HFFc6 (cell line): ENCODE measurements around the gene TMUB1. TPM values are rescaled to one million over a fixed set of nuclear protein-coding genes. Genes with fewer than 3 reads are reported as not detected.
A peak's percentile ranks its signal among the peaks of the same experiment; 100 is the strongest.

Experiments
- DNase-seq: peaks from one replicate; pipeline ENCODE4 v3.0.0-alpha.2; 2018
- H3K27ac Mint-ChIP-seq: 2 replicates; pipeline ENCODE4 v1.8.0; 2020; ENCODE audit warnings: mild to moderate bottlenecking, mixed read lengths
- H3K27me3 Mint-ChIP-seq: 2 replicates; pipeline ENCODE4 v1.8.0; 2021; ENCODE audit warnings: mild to moderate bottlenecking, moderate library complexity, mixed read lengths; ENCODE audit not compliant: insufficient read depth
- H3K36me3 Mint-ChIP-seq: 2 replicates; pipeline ENCODE4 v1.8.0; 2021; ENCODE audit warnings: low read depth, mixed read lengths
- H3K4me1 Mint-ChIP-seq: 2 replicates; pipeline ENCODE4 v1.8.0; 2020; ENCODE audit warnings: low read depth, mixed read lengths
- H3K4me3 Mint-ChIP-seq: 2 replicates; pipeline ENCODE4 v1.8.0; 2020; ENCODE audit warnings: mild to moderate bottlenecking, moderate library complexity, mixed read lengths
- H3K9me3 Mint-ChIP-seq: 2 replicates; pipeline ENCODE4 v1.8.0; 2020; ENCODE audit warnings: mild to moderate bottlenecking, mixed read lengths
- total RNA-seq, 6 experiments: library from RNA; stranded (reverse); fragmentation: NEBNext Ultra II Directional; extraction: Animal tissue kit (Norgen Biotek cat#: 25700); gene quantifications; 2 replicates in 1 of 6; 3 replicates in 5 of 6; pipeline ENCODE4 v1.2.3, GENCODE V29; 2021
- TF ChIP-seq, protein P1 (sequence below): fragments of 200-600 bp; sonication (generic); IDR thresholded peaks from 2 replicates; pipeline ENCODE4 v1.5.0; 2021; ENCODE audit warnings: antibody characterized with exemption, mild to moderate bottlenecking

The TMUB1 gene
- total RNA-seq, 6 experiments from 2014 or later: 44.0 to 57.8 (median 51.9) TPM

DNA sequence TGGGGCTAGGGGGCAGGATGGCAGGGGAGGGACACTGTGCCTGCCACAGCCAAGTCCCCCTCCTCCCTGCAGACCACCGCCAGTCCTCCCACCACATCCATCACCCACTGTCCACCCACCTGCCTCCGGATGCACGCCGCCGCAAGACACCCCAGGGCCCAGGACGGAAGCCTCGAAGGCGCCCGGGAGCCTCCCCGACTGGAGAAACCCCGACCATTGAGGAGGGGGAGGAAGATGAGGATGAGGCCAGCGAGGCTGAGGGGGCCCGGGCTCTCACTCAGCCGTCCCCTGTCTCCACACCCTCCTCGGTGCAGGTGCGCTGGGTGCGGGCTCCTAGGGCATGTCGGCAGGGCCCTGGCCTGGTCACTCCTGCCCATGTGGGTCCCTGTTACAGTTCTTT lies 18.8 kb downstream of the TMUB1 start:
- Mint-ChIP-seq H3K9me3 (no peaks in the 10 kb centered on the region), H3K4me3 (no peak overlapping the region), H3K27me3 (peaks cover 1% of the 10 kb centered on the region), H3K27ac (no peak overlapping the region), H3K36me3 (peaks cover 16% of the 10 kb centered on the region), H3K4me1 (peaks cover 35% of the 10 kb centered on the region)
- no peak for DNase-seq
- TF ChIP-seq, protein P1, sequence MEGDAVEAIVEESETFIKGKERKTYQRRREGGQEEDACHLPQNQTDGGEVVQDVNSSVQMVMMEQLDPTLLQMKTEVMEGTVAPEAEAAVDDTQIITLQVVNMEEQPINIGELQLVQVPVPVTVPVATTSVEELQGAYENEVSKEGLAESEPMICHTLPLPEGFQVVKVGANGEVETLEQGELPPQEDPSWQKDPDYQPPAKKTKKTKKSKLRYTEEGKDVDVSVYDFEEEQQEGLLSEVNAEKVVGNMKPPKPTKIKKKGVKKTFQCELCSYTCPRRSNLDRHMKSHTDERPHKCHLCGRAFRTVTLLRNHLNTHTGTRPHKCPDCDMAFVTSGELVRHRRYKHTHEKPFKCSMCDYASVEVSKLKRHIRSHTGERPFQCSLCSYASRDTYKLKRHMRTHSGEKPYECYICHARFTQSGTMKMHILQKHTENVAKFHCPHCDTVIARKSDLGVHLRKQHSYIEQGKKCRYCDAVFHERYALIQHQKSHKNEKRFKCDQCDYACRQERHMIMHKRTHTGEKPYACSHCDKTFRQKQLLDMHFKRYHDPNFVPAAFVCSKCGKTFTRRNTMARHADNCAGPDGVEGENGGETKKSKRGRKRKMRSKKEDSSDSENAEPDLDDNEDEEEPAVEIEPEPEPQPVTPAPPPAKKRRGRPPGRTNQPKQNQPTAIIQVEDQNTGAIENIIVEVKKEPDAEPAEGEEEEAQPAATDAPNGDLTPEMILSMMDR: no peak

DNA sequence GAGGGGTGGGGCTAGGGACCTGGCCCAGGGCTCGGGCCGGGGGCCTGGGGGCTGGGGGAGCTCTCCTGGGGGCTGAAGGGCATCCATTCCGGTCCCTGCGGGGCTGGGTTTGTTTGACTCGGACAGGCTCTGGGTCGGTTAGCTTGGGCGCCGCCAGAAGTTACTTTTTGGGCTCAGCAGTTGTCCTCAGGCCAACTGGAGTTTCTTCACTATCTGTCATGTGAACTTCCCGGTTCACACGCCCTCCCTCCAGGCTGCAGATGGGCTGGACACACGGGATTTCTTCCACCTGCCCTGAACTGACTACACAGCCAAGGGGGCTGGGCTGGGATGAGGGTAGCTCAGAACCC lies 20.1 kb downstream of the TMUB1 start:
- H3K27me3 Mint-ChIP-seq: peaks cover 1% of the 10 kb centered on the region
- DNase-seq: peak; percentile 47
- H3K4me3 Mint-ChIP-seq: peak overlapping the region; percentile 53
- TF ChIP-seq, protein P1: no peak
- H3K27ac Mint-ChIP-seq: peak overlapping the region; percentile 78
- H3K36me3 Mint-ChIP-seq: peaks cover 13% of the 10 kb centered on the region
- peaks cover 45% of the 10 kb centered on the region for H3K4me1 Mint-ChIP-seq
- H3K9me3 Mint-ChIP-seq: no peaks in the 10 kb centered on the region

GRCh38 chr7:151062399-151063211 lies 20.7 kb downstream of the TMUB1 start:
- peaks cover 7% of the 10 kb centered on the region for H3K36me3 Mint-ChIP-seq
- H3K27me3 Mint-ChIP-seq: no peaks in the 10 kb centered on the region; the same call in 1 of the 2 replicates
- TF ChIP-seq, protein P1: no peak
- DNase-seq: peak; percentile 49
- H3K9me3 Mint-ChIP-seq: no peaks in the 10 kb centered on the region
- peak overlapping the region; percentile 78 for H3K27ac Mint-ChIP-seq
- H3K4me1 Mint-ChIP-seq: peaks cover 41% of the 10 kb centered on the region
- peak overlapping the region; percentile 97 for H3K4me3 Mint-ChIP-seq

DNA sequence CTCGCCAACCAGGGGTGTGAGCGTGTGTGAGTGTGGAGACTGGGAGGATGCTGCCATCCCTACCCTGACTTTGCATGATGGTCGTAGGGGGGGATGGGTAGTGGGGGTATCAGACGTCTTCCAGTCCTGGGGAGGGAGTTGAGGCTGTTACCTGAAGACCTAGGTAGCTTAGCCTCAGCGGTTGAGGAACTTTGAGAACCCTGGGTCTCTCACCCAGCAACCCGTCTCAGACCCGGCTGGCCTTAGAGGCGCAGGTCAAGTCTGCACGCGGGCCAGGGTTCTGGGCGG lies 21.2 kb downstream of the TMUB1 start:
- H3K27me3 Mint-ChIP-seq: no peaks in the 10 kb centered on the region; the same call in 1 of the 2 replicates
- peaks cover 4% of the 10 kb centered on the region for H3K36me3 Mint-ChIP-seq
- H3K27ac Mint-ChIP-seq: no peak overlapping the region
- peak overlapping the region; percentile 97 for H3K4me3 Mint-ChIP-seq
- TF ChIP-seq, protein P1: no peak
- peaks cover 44% of the 10 kb centered on the region for H3K4me1 Mint-ChIP-seq
- no peaks in the 10 kb centered on the region for H3K9me3 Mint-ChIP-seq
- no peak for DNase-seq

- TF ChIP-seq, protein P1: no peak
- Mint-ChIP-seq H3K36me3 (peaks cover 4% of the 10 kb centered on the region), H3K4me1 (peaks cover 50% of the 10 kb centered on the region), H3K27me3 (no peaks in the 10 kb centered on the region; the same call in 1 of the 2 replicates), H3K4me3 (peak overlapping the region; percentile 97), H3K27ac (peak overlapping the region; percentile 70), H3K9me3 (no peaks in the 10 kb centered on the region)
- no peak for DNase-seq
These were observed 21.8 kb downstream of the TMUB1 start for GRCh38 chr7:151061213-151062110.
